K562 (cell line): ENCODE data around the gene ACTRT3. TPM values are rescaled to one million over a fixed set of nuclear protein-coding genes. Genes with fewer than 3 reads are reported as not detected.
A peak's percentile ranks its signal among the peaks of the same experiment; 100 is the strongest.

Experiments used
- CBFA2T3 ChIP-seq: fragments of 450-650 bp; IDR thresholded peaks from 2 replicates; pipeline ENCODE4 v1.6.1; 2017
- CBX1 ChIP-seq: sonication (generic); IDR thresholded peaks from 2 replicates; pipeline ENCODE4 v1.6.1; 2016; ENCODE audit warnings: antibody characterized with exemption, low read depth, mild to moderate bottlenecking
- CREB3 ChIP-seq: fragments of 450-650 bp; conservative IDR thresholded peaks from 2 replicates; pipeline ENCODE4 v1.6.1; 2016; ENCODE audit warnings: missing genetic modification characterization, low read depth, mild to moderate bottlenecking, missing compliant biosample characterization, moderate library complexity
- DNMT1 ChIP-seq: fragments of 450-650 bp; IDR thresholded peaks from 2 replicates; pipeline ENCODE4 v1.6.1; 2016; ENCODE audit warnings: antibody characterized with exemption, mild to moderate bottlenecking
- ESRRB ChIP-seq: fragments of 250-450 bp; sonication (Bioruptor Pico); IDR thresholded peaks from 2 replicates; pipeline ENCODE4 v1.5.0; 2020; ENCODE audit warnings: mild to moderate bottlenecking, moderate library complexity, borderline replicate concordance
- FOXJ3 ChIP-seq: sonication (generic); formaldehyde crosslinking; IDR thresholded peaks from 2 replicates; pipeline ENCODE4 v1.4.0; 2020; ENCODE audit warnings: mild to moderate bottlenecking, missing genetic modification reagents
- GABPA ChIP-seq: fragments of 200-800 bp; sonication (Bioruptor generic); conservative IDR thresholded peaks from 2 replicates; pipeline ENCODE4 v1.6.1; 2016; ENCODE audit warnings: low read depth, missing genetic modification characterization, missing compliant biosample characterization
- GATAD2A ChIP-seq: fragments of 450-650 bp; IDR thresholded peaks from 2 replicates; pipeline ENCODE4 v1.6.1; 2017
- LEF1 ChIP-seq: fragments of 450-650 bp; IDR thresholded peaks from 2 replicates; pipeline ENCODE4 v1.6.1; 2016; ENCODE audit warnings: mild to moderate bottlenecking
- MAX ChIP-seq: sonication (generic); formaldehyde crosslinking; IDR thresholded peaks from 2 replicates; pipeline ENCODE4 v1.9.0; 2022; ENCODE audit warnings: mild to moderate bottlenecking, missing genetic modification reagents
- MCM7 ChIP-seq, 2 experiments: fragments of 450-650 bp; IDR thresholded peaks; 2 replicates each; pipeline ENCODE4 v1.6.1; 2016 to 2018
- NFYB ChIP-seq: IDR thresholded peaks from 2 replicates; pipeline ENCODE4 v1.6.1; 2011; ENCODE audit warnings: mild to moderate bottlenecking, moderate library complexity; ENCODE audit not compliant: insufficient read length; ENCODE audit errors: extremely low read depth
- NR4A1 ChIP-seq, 2 experiments: fragments of 250-450 bp in 1 of 2; fragments of 450-650 bp in 1 of 2; sonication (Bioruptor Pico) in 1 of 2; IDR thresholded peaks; 2 replicates each; pipeline versions ENCODE4 v1.4.0 to v1.6.1; 2016 to 2020; ENCODE audit warnings: mild to moderate bottlenecking in 2 of 2, missing compliant biosample characterization in 1 of 2, missing genetic modification characterization in 1 of 2, moderate library complexity in 1 of 2
- PCBP1 ChIP-seq: fragments of 200-400 bp; formaldehyde crosslinking; IDR thresholded peaks from 2 replicates; pipeline ENCODE4 v1.6.1; 2018; ENCODE audit warnings: mild to moderate bottlenecking, low read depth, low read length; ENCODE audit not compliant: poor library complexity, severe bottlenecking
- PTRF ChIP-seq: fragments of 450-650 bp; IDR thresholded peaks from 2 replicates; pipeline ENCODE4 v1.6.1; 2016; ENCODE audit warnings: mild to moderate bottlenecking, missing genetic modification characterization, missing compliant biosample characterization
- RAD21 ChIP-seq, 2 experiments: fragments of 250-450 bp in 1 of 2; fragments of 450-650 bp in 1 of 2; sonication (Bioruptor Pico) in 1 of 2; formaldehyde crosslinking in 1 of 2; IDR thresholded peaks in 1 of 2; conservative IDR thresholded peaks in 1 of 2; 2 replicates each; pipeline versions ENCODE4 v1.4.0 to v1.8.0; 2020 to 2022; ENCODE audit warnings: mild to moderate bottlenecking in 2 of 2, moderate library complexity in 1 of 2
- RBM22 ChIP-seq: fragments of 200-400 bp; formaldehyde crosslinking; IDR thresholded peaks from 2 replicates; pipeline ENCODE4 v1.6.1; 2018; ENCODE audit warnings: low read length, low read depth; ENCODE audit not compliant: poor library complexity, severe bottlenecking
- SMARCB1 ChIP-seq: IDR thresholded peaks from 2 replicates; pipeline ENCODE4 v1.6.1; 2011; ENCODE audit warnings: improper control_type of control experiment, low read depth; ENCODE audit not compliant: insufficient read length
- TFE3 ChIP-seq: fragments of 450-650 bp; formaldehyde crosslinking; IDR thresholded peaks from 2 replicates; pipeline ENCODE4 v1.4.0; 2020; ENCODE audit warnings: mild to moderate bottlenecking, mixed read lengths
- ZNF212 ChIP-seq: fragments of 450-650 bp; formaldehyde crosslinking; IDR thresholded peaks from 2 replicates; pipeline ENCODE4 v1.4.0; 2020; ENCODE audit warnings: mild to moderate bottlenecking
- ZNF232 ChIP-seq: sonication (generic); formaldehyde crosslinking; IDR thresholded peaks from 2 replicates; pipeline ENCODE4 v1.8.0; 2022; ENCODE audit warnings: mild to moderate bottlenecking, missing genetic modification reagents
- ZNF384 ChIP-seq: IDR thresholded peaks from 2 replicates; pipeline ENCODE4 v1.6.1; 2012; ENCODE audit warnings: low read depth, low read length, improper control_type of control experiment
- ZNF551 ChIP-seq: fragments of 250-450 bp; sonication (Bioruptor Pico); IDR thresholded peaks from 2 replicates; pipeline ENCODE4 v1.5.0; 2021; ENCODE audit warnings: mild to moderate bottlenecking, moderate library complexity
- ZNF830 ChIP-seq: fragments of 250-450 bp; sonication (Bioruptor Pico); IDR thresholded peaks from 2 replicates; pipeline ENCODE4 v1.5.0; 2021; ENCODE audit warnings: mild to moderate bottlenecking
- polyA plus RNA-seq, 8 experiments: library from polyadenylated mRNA; depleted of rRNA in 4 of 8; stranded (reverse) in 5 of 8; unstranded in 3 of 8; fragments of >200 nt; fragmentation: Nextera tagmentation in 2 of 8; fragmentation: Illumina TruSeq in 1 of 8; extraction: Ambion mirVana in 2 of 8; extraction: Trizol in 1 of 8; gene quantifications; 2 replicates each; pipeline versions ENCODE4 v1.2.1 to v1.2.3, GENCODE V29; 2011 to 2014; ENCODE audit warnings: inconsistent platforms in 1 of 8, missing spikeins in 1 of 8
- total RNA-seq, 7 experiments: library from RNA; depleted of rRNA in 6 of 7; stranded (reverse); fragments of >200 nt in 6 of 7; fragmentation: Illumina TruSeq in 2 of 7; extraction: Trizol in 2 of 7; gene quantifications; 2 replicates each; pipeline versions ENCODE4 v1.2.1 to v1.2.3, GENCODE V29; 2011 to 2021; ENCODE audit warnings: low replicate concordance in 1 of 7
- TF ChIP-seq, protein P1 (sequence below): sonication (generic); formaldehyde crosslinking; IDR thresholded peaks from 2 replicates; pipeline ENCODE4 v1.8.0; 2022; ENCODE audit warnings: mild to moderate bottlenecking, low read depth, missing genetic modification reagents
- TF ChIP-seq, protein P2 (sequence below): sonication (generic); formaldehyde crosslinking; IDR thresholded peaks from 2 replicates; pipeline ENCODE4 v1.8.0; 2022; ENCODE audit warnings: mild to moderate bottlenecking, missing genetic modification reagents

ACTRT3 gene
- total and polyA plus RNA-seq, 9 of the 15 experiments (the other 6 are each of a cell fraction or from before 2014, with no cell fraction given) = 0.06 to 0.11 (median 0.07) TPM; not detected in 5

DNA sequence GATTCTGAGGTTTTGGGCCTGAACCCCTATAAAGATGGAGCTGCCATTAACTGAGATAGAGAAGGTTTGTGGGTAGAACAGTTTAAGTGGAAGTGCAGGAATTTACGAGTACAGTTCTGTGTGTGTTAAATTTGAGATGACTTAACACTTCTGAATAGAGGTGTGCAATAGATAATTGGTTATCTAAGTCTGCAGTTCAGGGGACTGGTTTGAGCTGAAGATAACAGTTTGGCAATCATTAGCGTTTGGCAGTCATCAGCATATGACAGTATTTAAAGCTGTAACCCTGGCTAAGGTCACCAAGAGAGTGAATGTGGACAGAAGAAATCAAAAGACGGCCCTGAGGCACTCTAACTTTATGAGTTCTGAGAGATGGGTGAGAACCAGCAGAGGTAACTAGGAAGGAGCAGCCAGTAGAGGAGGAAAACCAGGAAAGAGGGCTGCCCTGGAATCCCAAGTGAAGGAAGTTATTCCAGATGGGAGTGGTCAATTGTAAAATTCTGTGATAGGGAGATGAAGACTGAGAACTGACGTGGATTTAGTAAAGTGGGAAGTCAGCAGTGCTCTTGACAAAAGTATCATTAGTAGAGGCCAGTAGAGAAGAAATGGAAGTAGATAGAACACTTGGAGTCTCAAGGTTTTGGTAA lies 12.0 kb upstream of the ACTRT3 start (continued):
- TF ChIP-seq ZNF212 (CRISPR knock-in tag) (no peak), CBX1 (no peak), SMARCB1 (no peak), GATAD2A (no peak), RAD21 (CRISPR knock-in tag; conservative IDR thresholded peaks at IDR 0.05 in 1 of 2, IDR thresholded peaks at IDR 0.05 in 1 of 2) (no peak), NR4A1 (CRISPR knock-in tag; IDR thresholded peaks at IDR 0.05) (no peak), NR4A1 (tag; IDR thresholded peaks at IDR 0.05) (peak; percentile 66; the same call in 1 of the 2 replicates), DNMT1 (no peak), MAX (CRISPR knock-in tag) (no peak), ZNF551 (no peak), PTRF (tag) (no peak), RBM22 (no peak), ESRRB (CRISPR knock-in tag) (no peak), LEF1 (peak; percentile 45; the same call in 1 of the 2 replicates), ZNF830 (CRISPR knock-in tag) (no peak), NFYB (no peak), CREB3 (tag) (no peak), FOXJ3 (no peak), PCBP1 (no peak), GABPA (tag) (no peak), TFE3 (CRISPR knock-in tag) (no peak), ZNF384 (no peak), ZNF232 (CRISPR knock-in tag) (no peak), MCM7 (IDR thresholded peaks at IDR 0.05) (no peak), CBFA2T3 (peak; percentile 94)
- TF ChIP-seq, protein P1, sequence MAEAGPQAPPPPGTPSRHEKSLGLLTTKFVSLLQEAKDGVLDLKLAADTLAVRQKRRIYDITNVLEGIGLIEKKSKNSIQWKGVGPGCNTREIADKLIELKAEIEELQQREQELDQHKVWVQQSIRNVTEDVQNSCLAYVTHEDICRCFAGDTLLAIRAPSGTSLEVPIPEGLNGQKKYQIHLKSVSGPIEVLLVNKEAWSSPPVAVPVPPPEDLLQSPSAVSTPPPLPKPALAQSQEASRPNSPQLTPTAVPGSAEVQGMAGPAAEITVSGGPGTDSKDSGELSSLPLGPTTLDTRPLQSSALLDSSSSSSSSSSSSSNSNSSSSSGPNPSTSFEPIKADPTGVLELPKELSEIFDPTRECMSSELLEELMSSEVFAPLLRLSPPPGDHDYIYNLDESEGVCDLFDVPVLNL (CRISPR knock-in tag) = no peak
- TF ChIP-seq, protein P2, sequence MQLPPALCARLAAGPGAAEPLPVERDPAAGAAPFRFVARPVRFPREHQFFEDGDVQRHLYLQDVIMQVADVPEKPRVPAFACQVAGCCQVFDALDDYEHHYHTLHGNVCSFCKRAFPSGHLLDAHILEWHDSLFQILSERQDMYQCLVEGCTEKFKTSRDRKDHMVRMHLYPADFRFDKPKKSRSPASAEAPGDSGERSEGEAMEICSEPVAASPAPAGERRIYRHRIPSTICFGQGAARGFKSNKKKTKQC = no peak
